IgD-negative memory B cell (primary cell): ENCODE measurements around the gene MTMR4. TPM values are rescaled to one million over a fixed set of nuclear protein-coding genes. Genes with fewer than 3 reads are reported as not detected.
"Not testable (repeated sequence)": the region's sequence is repeated elsewhere in the genome, so short reads cannot be mapped to it uniquely, and the experiment has no call there.

Experiments
- H3K27ac Mint-ChIP-seq, 3 donors: one replicate each; pipeline ENCODE4 v1.8.0; 2020 to 2022; ENCODE audit warnings: mild to moderate bottlenecking in 3 of 3, mixed read lengths in 3 of 3, moderate library complexity in 1 of 3
- H3K27me3 Mint-ChIP-seq: one replicate; pipeline ENCODE4 v1.8.0; 2021; ENCODE audit warnings: mixed read lengths
- H3K36me3 Mint-ChIP-seq: one replicate; pipeline ENCODE4 v1.8.0; 2020; ENCODE audit warnings: mild to moderate bottlenecking, mixed read lengths
- H3K4me1 Mint-ChIP-seq, 3 donors: one replicate each; pipeline ENCODE4 v1.8.0; 2020 to 2022; ENCODE audit warnings: mixed read lengths in 3 of 3, mild to moderate bottlenecking in 1 of 3
- H3K4me3 Mint-ChIP-seq, 4 donors: one replicate each; pipeline ENCODE4 v1.8.0; 2020 to 2022; ENCODE audit warnings: mild to moderate bottlenecking in 4 of 4, mixed read lengths in 4 of 4, moderate library complexity in 3 of 4
- H3K9me3 Mint-ChIP-seq, 3 donors: one replicate each; pipeline ENCODE4 v1.8.0; 2020 to 2021; ENCODE audit warnings: mixed read lengths in 3 of 3, mild to moderate bottlenecking in 1 of 3
- polyA plus RNA-seq: library from polyadenylated mRNA; unstranded; fragments of 300-500 nt; fragmentation: Illumina TruSeq; gene quantifications from one replicate; pipeline ENCODE4 v1.2.3, GENCODE V29; 2021

MTMR4 gene
- polyA plus RNA-seq, 1 donor from 2014 or later: 37.0 TPM

- Mint-ChIP-seq H3K27me3 (no peaks in the 10 kb centered on the region), H3K4me1 (peaks cover 2 to 7% (median 6%) of the 10 kb centered on the region in 3 donors), H3K4me3 (no peak overlapping the region), H3K9me3 (no peaks in the 10 kb centered on the region), H3K36me3 (peaks cover 10% of the 10 kb centered on the region), H3K27ac (no peak overlapping the region)
Observed at GRCh38 chr17:58491510-58492045, 22.9 kb downstream of the MTMR4 start.

- H3K27me3 Mint-ChIP-seq: no peaks in the 10 kb centered on the region
- H3K36me3 Mint-ChIP-seq: peaks cover 4% of the 10 kb centered on the region
- no peaks in the 10 kb centered on the region for H3K9me3 Mint-ChIP-seq
- peak overlapping the region; percentile 61 to 81 (median 76) for H3K4me3 Mint-ChIP-seq
- H3K4me1 Mint-ChIP-seq: peaks cover 9 to 15% (median 10%) of the 10 kb centered on the region in 3 donors
- peak overlapping the region; percentile 31 to 83 (median 77) for H3K27ac Mint-ChIP-seq
Observed at GRCh38 chr17:58488428-58488890, 26.0 kb downstream of the MTMR4 start.

DNA sequence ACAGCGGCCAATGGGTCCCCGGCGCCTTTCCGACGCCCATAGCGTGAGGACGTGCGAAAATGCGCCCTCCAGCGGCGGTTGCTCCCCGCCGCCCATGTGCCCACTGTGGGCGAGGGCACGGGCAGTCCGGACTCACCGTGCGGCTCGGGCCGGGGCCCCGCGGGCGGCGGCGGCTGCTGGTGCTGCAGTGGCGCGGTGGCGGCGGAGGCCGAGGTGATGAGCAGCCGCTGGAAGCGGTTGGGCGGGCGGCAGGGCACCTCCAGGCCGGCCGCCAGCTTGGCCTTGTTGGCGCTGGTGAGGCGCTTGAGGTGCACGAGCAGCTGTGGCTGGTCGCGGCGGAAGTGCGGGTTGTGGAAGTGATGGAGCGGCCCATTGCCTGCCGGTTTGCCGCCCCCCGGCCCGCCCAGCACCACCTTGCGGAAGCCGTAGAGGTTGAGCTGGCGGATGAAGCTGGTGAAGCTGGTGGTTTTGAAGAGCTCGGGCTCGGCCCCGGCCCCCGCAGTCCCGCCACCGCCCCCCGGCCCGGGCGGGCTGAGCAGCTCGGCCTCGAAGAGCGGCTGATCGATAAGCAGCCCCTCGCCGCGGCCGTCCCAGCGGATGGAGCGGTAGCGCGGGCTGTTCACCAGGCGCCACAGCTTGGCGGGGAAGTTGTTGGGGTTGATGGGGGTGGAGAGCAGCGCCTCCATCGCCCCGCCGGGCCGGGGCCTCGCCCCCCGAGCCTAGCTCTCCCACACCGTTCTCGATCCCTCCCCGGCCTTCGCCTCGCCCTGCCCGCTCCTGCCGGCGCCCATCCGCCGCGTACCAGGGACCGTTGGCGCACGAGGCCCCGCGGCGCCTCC is 26.6 kb downstream of the MTMR4 start, which contains the start of gene HSF5:
Gene HSF5, minus strand, starts transcription at position 820 of the 839 bp plus-strand sequence. Its CDS starts 134 bp downstream, at position 686.
- Mint-ChIP-seq H3K27ac (peak within 1 kb of the TSS; percentile 31 to 83 (median 77)), H3K4me3 (peak within 1 kb of the TSS; percentile 71 to 82 (median 76))

DNA sequence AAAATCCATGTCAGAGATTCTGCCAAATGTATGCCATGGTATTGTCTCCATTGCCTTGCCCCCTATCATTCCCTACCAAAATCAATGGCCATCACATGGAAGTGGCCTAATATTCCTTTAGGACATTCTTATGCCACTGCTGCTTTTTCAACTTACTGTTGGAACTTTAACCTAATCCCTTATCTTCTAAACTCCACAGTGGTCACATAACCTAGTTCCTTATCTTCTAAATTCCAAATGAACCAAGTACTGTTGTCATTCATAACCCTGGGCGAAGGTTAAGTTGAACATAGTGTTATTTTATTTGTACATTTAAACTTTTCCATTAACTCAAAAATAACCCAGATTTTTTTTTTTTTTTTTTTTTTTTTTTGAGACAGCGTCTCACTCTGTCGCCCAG is 29.8 kb downstream of the MTMR4 start:
- peaks cover 4% of the 10 kb centered on the region for H3K36me3 Mint-ChIP-seq
- H3K27ac Mint-ChIP-seq: no peak overlapping the region
- no peaks in the 10 kb centered on the region for H3K27me3 Mint-ChIP-seq
- no peaks in the 10 kb centered on the region for H3K9me3 Mint-ChIP-seq
- H3K4me3 Mint-ChIP-seq: no peak overlapping the region
- H3K4me1 Mint-ChIP-seq: peaks cover 10 to 15% (median 10%) of the 10 kb centered on the region in 3 donors

More for the DNA sequence above, 26.6 kb downstream of the MTMR4 start, which contains the start of gene HSF5:
- peaks cover 4% of the 10 kb centered on the region for H3K36me3 Mint-ChIP-seq
- no peaks in the 10 kb centered on the region for H3K9me3 Mint-ChIP-seq
- H3K27me3 Mint-ChIP-seq: no peaks in the 10 kb centered on the region
- H3K4me1 Mint-ChIP-seq: peaks cover 10 to 15% (median 10%) of the 10 kb centered on the region in 3 donors

GRCh38 chr17:58481798-58482197 is 32.6 kb downstream of the MTMR4 start:
- H3K4me3 Mint-ChIP-seq: peak overlapping the region in 1 of 4 donors; percentile 29
- not testable (repeated sequence) for H3K9me3 Mint-ChIP-seq, H3K36me3 Mint-ChIP-seq, H3K27ac Mint-ChIP-seq, H3K27me3 Mint-ChIP-seq, H3K4me1 Mint-ChIP-seq

GRCh38 chr17:58480090-58480489 is 34.3 kb downstream of the MTMR4 start:
- Mint-ChIP-seq H3K9me3 (no peaks in the 10 kb centered on the region), H3K27ac (no peak overlapping the region), H3K36me3 (peaks cover 6% of the 10 kb centered on the region), H3K4me1 (peaks cover 4 to 6% (median 6%) of the 10 kb centered on the region in 3 donors), H3K27me3 (no peaks in the 10 kb centered on the region), H3K4me3 (no peak overlapping the region)

DNA sequence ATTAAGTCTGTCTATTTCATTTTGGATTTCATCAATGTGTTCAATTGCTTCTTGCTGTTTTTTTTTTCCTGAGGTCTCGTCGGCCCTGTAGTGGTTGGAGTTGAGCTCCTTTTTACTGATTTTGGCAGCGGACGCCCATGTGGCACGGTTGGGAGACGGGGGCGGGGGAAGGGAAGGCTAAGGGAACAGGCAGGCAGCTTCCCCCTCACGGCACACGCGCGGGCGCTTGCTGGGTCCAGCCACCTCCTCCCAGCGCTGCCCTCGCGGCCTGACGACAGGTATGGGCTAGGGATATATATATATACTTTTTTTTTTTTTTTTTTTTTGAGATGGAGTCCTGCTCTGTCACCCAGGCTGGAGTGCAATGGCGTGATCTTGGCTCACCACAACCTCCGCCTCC is 37.6 kb downstream of the MTMR4 start:
- Mint-ChIP-seq H3K27ac (no peak overlapping the region), H3K36me3 (peaks cover 6% of the 10 kb centered on the region), H3K4me3 (no peak overlapping the region), H3K4me1 (peaks cover 0 to 2% (median 0%) of the 10 kb centered on the region in 3 donors), H3K9me3 (no peaks in the 10 kb centered on the region), H3K27me3 (no peaks in the 10 kb centered on the region)

- no peaks in the 10 kb centered on the region for H3K27me3 Mint-ChIP-seq
- H3K9me3 Mint-ChIP-seq: no peaks in the 10 kb centered on the region
- no peak overlapping the region for H3K27ac Mint-ChIP-seq
- H3K36me3 Mint-ChIP-seq: peaks cover 4% of the 10 kb centered on the region
- peaks cover 0 to 2% (median 0%) of the 10 kb centered on the region in 3 donors for H3K4me1 Mint-ChIP-seq
- no peak overlapping the region for H3K4me3 Mint-ChIP-seq
Observed at GRCh38 chr17:58475985-58476384, 38.5 kb downstream of the MTMR4 start.

DNA sequence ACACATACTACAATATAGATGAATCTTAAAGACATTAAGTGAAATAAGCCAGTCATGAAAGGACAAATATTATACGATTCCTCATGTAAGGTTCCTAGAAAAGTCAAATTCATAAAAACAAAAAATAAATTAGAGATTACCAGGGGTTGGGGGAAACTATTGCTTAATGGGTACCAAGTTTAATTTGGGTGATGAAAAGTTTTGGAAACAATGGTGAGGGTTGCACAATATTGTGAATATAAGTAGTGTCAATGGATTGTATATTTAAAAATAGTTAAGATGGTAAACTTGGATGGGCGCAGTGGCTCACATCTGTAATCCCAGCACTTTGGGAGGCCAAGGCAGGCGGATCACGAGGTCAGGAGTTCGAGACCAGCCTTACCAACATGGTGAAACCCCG is 44.1 kb downstream of the MTMR4 start:
- no peak overlapping the region for H3K4me3 Mint-ChIP-seq
- H3K27ac Mint-ChIP-seq: no peak overlapping the region
- H3K4me1 Mint-ChIP-seq: no peaks in the 10 kb centered on the region
- H3K9me3 Mint-ChIP-seq: no peaks in the 10 kb centered on the region
- H3K27me3 Mint-ChIP-seq: no peaks in the 10 kb centered on the region
- no peaks in the 10 kb centered on the region for H3K36me3 Mint-ChIP-seq

GRCh38 chr17:58468944-58469343 is 45.5 kb downstream of the MTMR4 start:
- H3K4me3 Mint-ChIP-seq: no peak overlapping the region
- no peaks in the 10 kb centered on the region for H3K4me1 Mint-ChIP-seq
- no peaks in the 10 kb centered on the region for H3K9me3 Mint-ChIP-seq
- H3K27me3 Mint-ChIP-seq: no peaks in the 10 kb centered on the region
- no peaks in the 10 kb centered on the region for H3K36me3 Mint-ChIP-seq
- no peak overlapping the region for H3K27ac Mint-ChIP-seq

DNA sequence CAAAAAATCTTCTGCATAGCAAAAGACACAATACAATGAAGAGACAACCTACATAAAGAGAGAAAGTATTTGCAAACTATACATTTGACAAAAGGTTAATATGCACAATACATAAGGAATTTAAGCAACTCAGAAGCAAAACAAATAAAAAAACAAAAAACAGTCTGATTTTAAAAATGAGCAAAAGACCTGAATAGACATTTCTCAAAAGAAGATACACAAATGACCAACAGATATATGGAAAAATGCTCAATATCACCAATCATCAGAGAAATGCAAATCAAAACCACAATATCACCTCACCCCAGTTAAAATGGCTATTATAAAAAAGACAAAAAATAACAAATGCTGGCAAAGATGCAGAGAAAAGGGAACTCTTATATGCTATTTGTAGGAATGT is 58.9 kb downstream of the MTMR4 start:
- H3K4me3 Mint-ChIP-seq: no peak overlapping the region
- H3K36me3 Mint-ChIP-seq: no peaks in the 10 kb centered on the region
- H3K4me1 Mint-ChIP-seq: peaks cover 0 to 1% (median 0%) of the 10 kb centered on the region in 3 donors
- no peaks in the 10 kb centered on the region for H3K27me3 Mint-ChIP-seq
- peaks cover 0 to 2% (median 0%) of the 10 kb centered on the region in 3 donors for H3K9me3 Mint-ChIP-seq
- no peak overlapping the region for H3K27ac Mint-ChIP-seq

DNA sequence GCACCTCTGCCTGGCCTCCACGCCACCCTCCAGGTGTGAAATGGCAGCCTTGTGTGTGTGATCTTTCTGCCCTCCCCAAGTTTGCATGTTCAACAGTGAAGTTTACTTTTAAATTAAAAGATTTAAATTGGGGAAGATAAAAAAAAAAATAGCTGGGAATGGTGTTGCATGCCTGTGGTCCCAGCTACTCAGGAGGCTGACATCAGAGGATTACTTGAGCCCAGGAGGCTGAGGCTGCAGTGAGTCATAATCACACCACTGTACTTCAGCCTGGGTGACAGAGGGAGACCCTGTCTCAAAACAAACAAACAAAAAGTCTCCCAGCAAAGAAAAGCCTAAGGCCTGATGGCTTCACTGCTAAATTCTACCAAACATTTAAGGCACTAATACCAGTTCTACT is 61.7 kb downstream of the MTMR4 start:
- Mint-ChIP-seq H3K27ac (no peak overlapping the region), H3K4me3 (no peak overlapping the region), H3K27me3 (no peaks in the 10 kb centered on the region), H3K9me3 (peaks cover 0 to 2% (median 0%) of the 10 kb centered on the region in 3 donors), H3K4me1 (peaks cover 0 to 1% (median 1%) of the 10 kb centered on the region in 3 donors), H3K36me3 (no peaks in the 10 kb centered on the region)

GRCh38 chr17:58447039-58447975 is 67.1 kb downstream of the MTMR4 start:
- H3K27me3 Mint-ChIP-seq: no peaks in the 10 kb centered on the region
- no peak overlapping the region for H3K27ac Mint-ChIP-seq
- no peaks in the 10 kb centered on the region for H3K9me3 Mint-ChIP-seq
- no peak overlapping the region for H3K4me3 Mint-ChIP-seq
- H3K36me3 Mint-ChIP-seq: no peaks in the 10 kb centered on the region
- H3K4me1 Mint-ChIP-seq: peaks cover 0 to 12% (median 5%) of the 10 kb centered on the region in 3 donors

- Mint-ChIP-seq H3K27ac (no peak overlapping the region), H3K4me3 (no peak overlapping the region), H3K36me3 (no peaks in the 10 kb centered on the region), H3K4me1 (peaks cover 0 to 12% (median 6%) of the 10 kb centered on the region in 3 donors), H3K9me3 (no peaks in the 10 kb centered on the region), H3K27me3 (no peaks in the 10 kb centered on the region)
Observed at GRCh38 chr17:58446086-58446485, 68.4 kb downstream of the MTMR4 start.
